HG02678 (cell line): Measurements from ENCODE around the gene GSTA5.
A peak's percentile ranks its signal among the peaks of the same experiment; 100 is the strongest.
"Not testable (repeated sequence)": the region's sequence is repeated elsewhere in the genome, so short reads cannot be mapped to it uniquely, and the experiment has no call there.

Experiments
- ATAC-seq: cut with Tn5 transposase; IDR thresholded peaks from one replicate; pipeline ENCODE4 v1.9.1; 2021; ENCODE audit warnings: mild to moderate bottlenecking, moderate library complexity; ENCODE audit not compliant: unreplicated experiment

GSTA5 gene

GRCh38 chr6:52840763-52841585 lies at the start of gene GSTA5:
Gene GSTA5, minus strand, starts transcription at chr6:52840813.
- ATAC-seq: no peak

GRCh38 chr6:52890018-52890417 lies 49.4 kb upstream of the GSTA5 start:
- ATAC-seq: no peak

- no peak for ATAC-seq
Observed at GRCh38 chr6:52887910-52888524, 47.4 kb upstream of the GSTA5 start.

GRCh38 chr6:52881996-52882841 lies 41.6 kb upstream of the GSTA5 start:
- peak; percentile 100 for ATAC-seq

GRCh38 chr6:52881662-52881995 lies 41.0 kb upstream of the GSTA5 start:
- no peak for ATAC-seq

- no peak for ATAC-seq
Observed at GRCh38 chr6:52877786-52878185, 37.2 kb upstream of the GSTA5 start.

GRCh38 chr6:52877168-52877567 lies 36.6 kb upstream of the GSTA5 start:
- ATAC-seq: no peak

GRCh38 chr6:52876056-52876787 lies 35.6 kb upstream of the GSTA5 start:
- ATAC-seq: no peak

GRCh38 chr6:52872031-52872430 lies 31.4 kb upstream of the GSTA5 start:
- ATAC-seq: no peak

- ATAC-seq: no peak
Observed at GRCh38 chr6:52871621-52872020, 31.0 kb upstream of the GSTA5 start.

- not testable (repeated sequence) for ATAC-seq
Observed at GRCh38 chr6:52870335-52871091, 29.9 kb upstream of the GSTA5 start.

GRCh38 chr6:52868899-52869298 lies 28.3 kb upstream of the GSTA5 start:
- ATAC-seq: not testable (repeated sequence)

GRCh38 chr6:52868240-52868639 lies 27.6 kb upstream of the GSTA5 start:
- no peak for ATAC-seq

- ATAC-seq: not testable (repeated sequence)
Observed at GRCh38 chr6:52861151-52861550, 20.5 kb upstream of the GSTA5 start.

GRCh38 chr6:52858416-52858815 lies 17.8 kb upstream of the GSTA5 start:
- no peak for ATAC-seq

- not testable (repeated sequence) for ATAC-seq
Observed at GRCh38 chr6:52856137-52856536, 15.5 kb upstream of the GSTA5 start.

GRCh38 chr6:52849137-52849536 lies 8.5 kb upstream of the GSTA5 start:
- ATAC-seq: no peak

GRCh38 chr6:52846002-52846401 lies 5.4 kb upstream of the GSTA5 start:
- ATAC-seq: no peak

GRCh38 chr6:52843605-52844004 lies 3.0 kb upstream of the GSTA5 start:
- ATAC-seq: no peak
